Stimulated activated CD8-positive, alpha-beta memory T cell treated with anti-CD3 and anti-CD28 coated beads, Interleukin-7, amount 100 ng/mL, for 48 hours (primary cell): ENCODE results near the gene KRTAP10-11.
A peak's percentile ranks its signal among the peaks of the same experiment; 100 is the strongest.
"Not testable (repeated sequence)": the region's sequence is repeated elsewhere in the genome, so short reads cannot be mapped to it uniquely, and the experiment has no call there.

Experiments used
- DNase-seq, 2 donors: peaks; one replicate each; pipeline ENCODE4 v3.0.0-alpha.2; 2020; ENCODE audit warnings: low read depth in 1 of 2; ENCODE audit errors: extremely low read depth in 1 of 2

Gene KRTAP10-11

GRCh38 chr21:44614961-44615391, 31.2 kb upstream of the KRTAP10-11 start:
- no peak for DNase-seq

- no peak for DNase-seq
Measured at GRCh38 chr21:44615466-44615865, 30.7 kb upstream of the KRTAP10-11 start.

- no peak for DNase-seq
Measured at GRCh38 chr21:44615911-44616590, 30.2 kb upstream of the KRTAP10-11 start.

- DNase-seq = no peak
Measured at GRCh38 chr21:44616591-44616926, 29.7 kb upstream of the KRTAP10-11 start.

GRCh38 chr21:44617071-44617501, 29.1 kb upstream of the KRTAP10-11 start:
- no peak for DNase-seq

- no peak for DNase-seq
Measured at GRCh38 chr21:44618504-44618903, 27.7 kb upstream of the KRTAP10-11 start.

GRCh38 chr21:44618909-44619308, 27.3 kb upstream of the KRTAP10-11 start:
- peak in 1 of 2 donors; percentile 27 for DNase-seq

GRCh38 chr21:44619886-44620285, 26.3 kb upstream of the KRTAP10-11 start:
- no peak for DNase-seq

GRCh38 chr21:44623575-44623974, 22.6 kb upstream of the KRTAP10-11 start:
- DNase-seq = no peak

GRCh38 chr21:44625756-44626155, 20.5 kb upstream of the KRTAP10-11 start:
- no peak for DNase-seq

- no peak for DNase-seq
Measured at GRCh38 chr21:44626262-44626661, 20.0 kb upstream of the KRTAP10-11 start.

- no peak for DNase-seq
Measured at GRCh38 chr21:44626673-44627143, 19.5 kb upstream of the KRTAP10-11 start, which contains the start of gene KRTAP10-9. KRTAP10-9 (plus strand) TSS chr21:44627093; CDS start chr21:44627172, 79 bp downstream.

GRCh38 chr21:44627181-44627822, 18.9 kb upstream of the KRTAP10-11 start:
- DNase-seq = not testable (repeated sequence)

- not testable (repeated sequence) for DNase-seq
Measured at GRCh38 chr21:44627831-44628233, 18.4 kb upstream of the KRTAP10-11 start.

GRCh38 chr21:44628707-44629391, 17.4 kb upstream of the KRTAP10-11 start:
- DNase-seq = no peak

GRCh38 chr21:44630440-44630839, 15.8 kb upstream of the KRTAP10-11 start:
- no peak for DNase-seq

GRCh38 chr21:44632067-44632466, 14.1 kb upstream of the KRTAP10-11 start:
- no peak for DNase-seq

- DNase-seq = no peak
Measured at GRCh38 chr21:44636209-44637017, 9.8 kb upstream of the KRTAP10-11 start.

GRCh38 chr21:44637018-44637850, 9.0 kb upstream of the KRTAP10-11 start, which contains the start of gene KRTAP10-10:
KRTAP10-10 (plus strand) TSS chr21:44637356; CDS start chr21:44637418, 62 bp downstream.
- DNase-seq = no peak

- DNase-seq = not testable (repeated sequence)
Measured at GRCh38 chr21:44637851-44638348, 8.3 kb upstream of the KRTAP10-11 start.
